ENCODE results near the gene XK. TPM values are rescaled to one million over a fixed set of nuclear protein-coding genes. Genes with fewer than 3 reads are reported as not detected.
A peak's percentile ranks its signal among the peaks of the same experiment; 100 is the strongest.

The XK gene
- total RNA-seq, 1 donor from 2014 or later = 0.25 TPM

DNA sequence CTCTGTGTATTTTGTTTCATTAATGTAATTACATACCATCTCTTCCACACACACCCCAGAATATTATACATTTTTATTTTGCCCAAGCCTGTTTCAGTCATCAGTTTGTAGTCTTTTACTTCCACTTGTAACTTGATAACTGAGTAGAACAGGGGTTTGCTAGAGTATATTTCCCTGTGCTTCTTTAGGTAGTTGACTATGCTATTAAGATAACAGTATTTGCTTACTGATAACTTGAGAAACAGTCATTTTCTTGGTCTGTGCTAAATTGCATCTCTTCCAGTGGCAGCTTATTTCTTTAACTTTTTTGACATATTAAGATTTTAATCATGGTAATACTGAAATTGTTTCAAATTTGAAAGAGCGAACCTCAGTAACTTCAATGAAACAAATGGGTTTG is 7.0 kb upstream of the XK start:
- H3K27ac ChIP-seq (ENCODE audit: low read depth, low read length) = no peak overlapping the region
- no peak overlapping the region for H3K9ac ChIP-seq (ENCODE audit: low read length)
- H3K4me3 ChIP-seq (ENCODE audit: insufficient read depth, low read depth, low read length) = no peak overlapping the region
- Mint-ChIP-seq H3K36me3 (ENCODE audit: low read depth, unreplicated experiment) (no peaks in the 10 kb centered on the region), H3K27me3 (ENCODE audit: low read depth, unreplicated experiment) (no peaks in the 10 kb centered on the region), H3K27ac (ENCODE audit: unreplicated experiment) (no peak overlapping the region), H3K4me1 (ENCODE audit: low read depth, unreplicated experiment) (no peaks in the 10 kb centered on the region), H3K4me3 (ENCODE audit: unreplicated experiment) (no peak overlapping the region), H3K9me3 (ENCODE audit: unreplicated experiment) (no peaks in the 10 kb centered on the region)
- TF ChIP-seq CTCF (IDR thresholded peaks at IDR 0.05; ENCODE audit: insufficient read depth, low read depth, low read length) = no peak
- TF ChIP-seq EZH2 (IDR thresholded peaks at IDR 0.05; ENCODE audit: insufficient read depth, low read length) = no peak
- no peaks in the 10 kb centered on the region for H3K9me3 ChIP-seq (ENCODE audit: insufficient read depth, low read depth, low read length)
- H3K27me3 ChIP-seq (ENCODE audit: insufficient read depth, low read length) = no peaks in the 10 kb centered on the region
- no peaks in the 10 kb centered on the region for H3K36me3 ChIP-seq (ENCODE audit: insufficient read depth, low read length)
- H3K79me2 ChIP-seq (ENCODE audit: insufficient read depth, low read length) = no peaks in the 10 kb centered on the region
- no peaks in the 10 kb centered on the region for H3K4me1 ChIP-seq (ENCODE audit: insufficient read depth, low read length)
- no peak for DNase-seq (ENCODE audit: low read depth)
- no peak overlapping the region for H3K4me2 ChIP-seq (ENCODE audit: low read length)
- H4K20me1 ChIP-seq (ENCODE audit: insufficient read depth, low read length) = no peaks in the 10 kb centered on the region
- no peak overlapping the region for H2AFZ ChIP-seq (ENCODE audit: low read depth, low read length)
- FAIRE-seq = peak; percentile 76

- H3K4me1 Mint-ChIP-seq (ENCODE audit: low read depth, unreplicated experiment) = no peaks in the 10 kb centered on the region
- no peak for TF ChIP-seq EZH2 (IDR thresholded peaks at IDR 0.05; ENCODE audit: insufficient read depth, low read length)
- TF ChIP-seq CTCF (IDR thresholded peaks at IDR 0.05; ENCODE audit: insufficient read depth, low read depth, low read length) = no peak
- Histone ChIP-seq H3K36me3 (ENCODE audit: insufficient read depth, low read length) (no peaks in the 10 kb centered on the region), H3K9me3 (ENCODE audit: insufficient read depth, low read depth, low read length) (no peaks in the 10 kb centered on the region), H2AFZ (ENCODE audit: low read depth, low read length) (no peak overlapping the region), H3K9ac (ENCODE audit: low read length) (no peak overlapping the region), H3K4me1 (ENCODE audit: insufficient read depth, low read length) (no peaks in the 10 kb centered on the region), H3K27ac (ENCODE audit: low read depth, low read length) (no peak overlapping the region), H4K20me1 (ENCODE audit: insufficient read depth, low read length) (no peaks in the 10 kb centered on the region), H3K79me2 (ENCODE audit: insufficient read depth, low read length) (no peaks in the 10 kb centered on the region), H3K4me2 (ENCODE audit: low read length) (no peak overlapping the region), H3K27me3 (ENCODE audit: insufficient read depth, low read length) (no peaks in the 10 kb centered on the region), H3K4me3 (ENCODE audit: insufficient read depth, low read depth, low read length) (no peak overlapping the region)
- H3K27ac Mint-ChIP-seq (ENCODE audit: unreplicated experiment) = no peak overlapping the region
- no peak overlapping the region for H3K4me3 Mint-ChIP-seq (ENCODE audit: unreplicated experiment)
- H3K9me3 Mint-ChIP-seq (ENCODE audit: unreplicated experiment) = no peaks in the 10 kb centered on the region
- no peak for DNase-seq (ENCODE audit: low read depth)
- peak; percentile 76 for FAIRE-seq
- H3K27me3 Mint-ChIP-seq (ENCODE audit: low read depth, unreplicated experiment) = no peaks in the 10 kb centered on the region
- no peaks in the 10 kb centered on the region for H3K36me3 Mint-ChIP-seq (ENCODE audit: low read depth, unreplicated experiment)
These were observed 6.4 kb upstream of the XK start for GRCh38 chrX:37679230-37679629.

GRCh38 chrX:37679888-37680287 is 5.7 kb upstream of the XK start:
- Histone ChIP-seq H4K20me1 (ENCODE audit: insufficient read depth, low read length) (no peaks in the 10 kb centered on the region), H3K36me3 (ENCODE audit: insufficient read depth, low read length) (no peaks in the 10 kb centered on the region), H3K9me3 (ENCODE audit: insufficient read depth, low read depth, low read length) (no peaks in the 10 kb centered on the region), H3K27me3 (ENCODE audit: insufficient read depth, low read length) (no peaks in the 10 kb centered on the region), H3K27ac (ENCODE audit: low read depth, low read length) (no peak overlapping the region), H2AFZ (ENCODE audit: low read depth, low read length) (no peak overlapping the region), H3K79me2 (ENCODE audit: insufficient read depth, low read length) (no peaks in the 10 kb centered on the region), H3K9ac (ENCODE audit: low read length) (no peak overlapping the region), H3K4me2 (ENCODE audit: low read length) (no peak overlapping the region), H3K4me1 (ENCODE audit: insufficient read depth, low read length) (no peaks in the 10 kb centered on the region), H3K4me3 (ENCODE audit: insufficient read depth, low read depth, low read length) (no peak overlapping the region)
- no peak overlapping the region for H3K27ac Mint-ChIP-seq (ENCODE audit: unreplicated experiment)
- no peaks in the 10 kb centered on the region for H3K9me3 Mint-ChIP-seq (ENCODE audit: unreplicated experiment)
- no peaks in the 10 kb centered on the region for H3K27me3 Mint-ChIP-seq (ENCODE audit: low read depth, unreplicated experiment)
- DNase-seq (ENCODE audit: low read depth) (no peak), FAIRE-seq (peak; percentile 26)
- no peak overlapping the region for H3K4me3 Mint-ChIP-seq (ENCODE audit: unreplicated experiment)
- TF ChIP-seq EZH2 (IDR thresholded peaks at IDR 0.05; ENCODE audit: insufficient read depth, low read length) (no peak), CTCF (IDR thresholded peaks at IDR 0.05; ENCODE audit: insufficient read depth, low read depth, low read length) (no peak)
- H3K4me1 Mint-ChIP-seq (ENCODE audit: low read depth, unreplicated experiment) = no peaks in the 10 kb centered on the region
- no peaks in the 10 kb centered on the region for H3K36me3 Mint-ChIP-seq (ENCODE audit: low read depth, unreplicated experiment)

All from astrocyte (in vitro differentiated cells and primary cell).